GM12865 (cell line): ENCODE data around the gene LOXL1.
A peak's percentile ranks its signal among the peaks of the same experiment; 100 is the strongest.

Experiments
- DNase-seq: peaks from one replicate; pipeline ENCODE4 v3.0.0; 2010; ENCODE audit warnings: low read depth
- H3K4me3 ChIP-seq: 2 replicates; pipeline ENCODE4 v1.5.1; 2011; ENCODE audit warnings: mild to moderate bottlenecking, low read depth, low read length, control low read depth
- TF ChIP-seq, protein P1 (sequence below): IDR thresholded peaks from 2 replicates; pipeline ENCODE4 v1.5.1; 2011; ENCODE audit warnings: low read length, control low read depth, low read depth, inconsistent platforms; ENCODE audit not compliant: insufficient read depth; ENCODE audit errors: missing control alignments

LOXL1 gene

DNA sequence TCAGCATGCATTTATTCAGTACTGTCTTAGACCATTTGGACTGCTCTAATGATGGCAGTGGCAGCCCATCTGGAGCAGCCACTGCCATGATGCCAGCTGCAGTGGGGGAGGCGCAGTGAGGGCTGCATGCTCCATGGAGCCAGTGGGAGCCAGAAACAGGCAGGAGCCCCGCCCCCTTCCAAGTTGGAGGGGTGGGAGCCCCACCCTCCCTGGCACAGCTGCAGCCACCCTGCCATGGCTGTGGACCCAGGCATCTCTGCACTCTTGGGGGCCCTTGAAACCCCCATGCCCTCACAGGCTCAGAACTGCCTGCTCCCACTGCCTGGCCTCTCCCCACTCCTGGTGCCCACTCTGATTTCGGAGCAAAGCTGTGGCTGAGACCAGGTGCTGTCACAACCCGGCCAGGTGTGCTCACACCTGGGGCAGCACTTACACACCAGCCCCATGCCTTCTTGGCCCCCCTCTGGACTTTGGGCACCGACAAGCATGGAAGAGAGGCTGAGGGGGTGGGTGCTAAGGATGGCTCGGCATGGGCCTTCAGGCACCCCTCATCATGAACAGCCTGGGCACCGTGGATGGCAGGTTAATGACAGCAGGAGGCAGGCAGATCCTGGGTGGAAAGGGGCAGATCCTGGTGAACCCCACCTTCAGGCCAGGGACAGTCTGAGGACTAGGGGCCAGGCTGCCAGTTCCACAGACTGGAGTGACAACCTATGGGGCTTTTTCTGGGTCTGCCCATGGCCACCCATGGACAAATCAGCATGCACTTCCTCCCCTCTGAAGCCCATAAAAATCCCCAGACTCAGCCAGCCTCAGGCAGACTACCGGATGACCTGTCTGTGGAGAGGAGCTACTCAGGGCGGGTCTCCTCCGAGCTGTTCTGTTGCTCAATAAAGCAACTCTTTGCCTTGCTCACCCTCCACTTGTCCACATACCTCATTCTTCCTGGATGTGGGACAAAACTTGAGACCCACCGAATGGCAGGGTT, 34.6 kb upstream of the LOXL1 start:
- TF ChIP-seq, protein P1, sequence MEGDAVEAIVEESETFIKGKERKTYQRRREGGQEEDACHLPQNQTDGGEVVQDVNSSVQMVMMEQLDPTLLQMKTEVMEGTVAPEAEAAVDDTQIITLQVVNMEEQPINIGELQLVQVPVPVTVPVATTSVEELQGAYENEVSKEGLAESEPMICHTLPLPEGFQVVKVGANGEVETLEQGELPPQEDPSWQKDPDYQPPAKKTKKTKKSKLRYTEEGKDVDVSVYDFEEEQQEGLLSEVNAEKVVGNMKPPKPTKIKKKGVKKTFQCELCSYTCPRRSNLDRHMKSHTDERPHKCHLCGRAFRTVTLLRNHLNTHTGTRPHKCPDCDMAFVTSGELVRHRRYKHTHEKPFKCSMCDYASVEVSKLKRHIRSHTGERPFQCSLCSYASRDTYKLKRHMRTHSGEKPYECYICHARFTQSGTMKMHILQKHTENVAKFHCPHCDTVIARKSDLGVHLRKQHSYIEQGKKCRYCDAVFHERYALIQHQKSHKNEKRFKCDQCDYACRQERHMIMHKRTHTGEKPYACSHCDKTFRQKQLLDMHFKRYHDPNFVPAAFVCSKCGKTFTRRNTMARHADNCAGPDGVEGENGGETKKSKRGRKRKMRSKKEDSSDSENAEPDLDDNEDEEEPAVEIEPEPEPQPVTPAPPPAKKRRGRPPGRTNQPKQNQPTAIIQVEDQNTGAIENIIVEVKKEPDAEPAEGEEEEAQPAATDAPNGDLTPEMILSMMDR: no peak
- no peak overlapping the region for H3K4me3 ChIP-seq
- DNase-seq: no peak

DNA sequence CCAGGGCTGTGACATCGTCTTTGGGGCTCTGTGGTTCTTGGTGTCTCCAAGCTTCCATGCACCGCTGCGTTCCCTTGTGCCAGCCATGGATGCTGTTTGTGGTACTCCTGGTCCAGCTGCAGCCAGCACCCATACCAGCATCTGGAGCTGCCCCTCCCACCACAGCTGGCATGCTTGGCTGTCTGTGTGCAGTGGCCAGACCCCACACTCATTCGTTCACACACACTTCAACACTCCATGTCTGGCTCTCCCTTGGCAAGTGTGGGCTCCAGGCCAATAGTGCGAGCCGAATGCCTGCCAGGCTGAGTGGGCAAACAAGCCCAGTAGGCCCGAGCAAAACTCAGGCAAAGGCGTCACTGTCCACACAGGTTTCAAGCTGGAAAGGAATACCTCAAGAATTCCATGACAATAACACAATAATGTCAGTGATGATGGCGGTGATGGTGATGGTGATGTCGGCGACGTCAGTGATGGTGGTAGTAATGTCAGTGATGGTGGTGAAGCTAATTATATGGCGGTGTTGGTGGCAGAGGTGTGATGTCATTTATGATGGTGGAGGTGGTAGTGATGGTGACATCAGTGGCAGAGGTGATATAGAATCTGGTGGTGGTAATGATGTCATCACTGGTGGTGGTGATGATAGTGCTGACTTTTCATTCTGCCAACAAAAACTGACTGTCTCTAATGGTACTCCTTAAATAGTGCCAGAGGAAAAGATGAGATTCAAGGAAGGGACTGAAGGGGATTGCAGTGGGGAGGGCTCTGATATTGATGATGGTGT, 33.6 kb upstream of the LOXL1 start:
- no peak for DNase-seq
- TF ChIP-seq, protein P1: no peak

DNA sequence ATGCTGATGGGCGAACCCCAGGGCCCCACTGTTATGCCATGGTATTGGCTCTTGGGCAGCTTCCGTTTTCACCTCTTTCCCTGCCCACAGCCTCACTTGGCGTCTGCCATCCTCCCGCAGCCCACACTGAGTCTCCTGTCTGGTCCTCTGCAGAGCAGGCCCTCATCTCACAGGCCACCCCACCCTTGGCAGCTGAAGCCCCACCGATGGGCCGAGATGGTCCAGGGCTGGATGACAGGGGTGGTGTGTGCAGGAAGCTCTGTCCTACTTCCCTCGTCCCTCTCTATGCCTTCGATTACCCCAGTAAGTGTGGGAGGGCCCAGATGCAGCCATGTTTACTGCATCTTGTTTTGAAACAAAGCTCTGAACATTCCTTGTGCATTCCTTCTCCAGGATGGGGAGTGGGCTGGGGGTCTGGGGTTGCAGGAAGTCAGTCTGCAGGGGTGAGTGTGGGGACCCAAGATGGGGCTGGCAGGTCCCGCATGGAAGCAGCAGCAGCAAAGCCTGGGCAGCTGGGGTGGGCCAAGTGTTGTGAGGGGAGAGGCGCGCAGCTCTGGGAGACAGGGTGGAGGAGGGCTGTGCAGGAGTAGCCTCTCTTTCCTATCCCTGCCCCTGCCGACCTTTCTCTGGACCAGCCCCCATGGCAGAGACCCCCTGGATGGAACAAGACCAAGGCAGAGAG, 32.0 kb upstream of the LOXL1 start:
- TF ChIP-seq, protein P1: no peak
- DNase-seq: no peak

More for the DNA sequence above, 33.6 kb upstream of the LOXL1 start:
- H3K4me3 ChIP-seq: no peak overlapping the region

DNA sequence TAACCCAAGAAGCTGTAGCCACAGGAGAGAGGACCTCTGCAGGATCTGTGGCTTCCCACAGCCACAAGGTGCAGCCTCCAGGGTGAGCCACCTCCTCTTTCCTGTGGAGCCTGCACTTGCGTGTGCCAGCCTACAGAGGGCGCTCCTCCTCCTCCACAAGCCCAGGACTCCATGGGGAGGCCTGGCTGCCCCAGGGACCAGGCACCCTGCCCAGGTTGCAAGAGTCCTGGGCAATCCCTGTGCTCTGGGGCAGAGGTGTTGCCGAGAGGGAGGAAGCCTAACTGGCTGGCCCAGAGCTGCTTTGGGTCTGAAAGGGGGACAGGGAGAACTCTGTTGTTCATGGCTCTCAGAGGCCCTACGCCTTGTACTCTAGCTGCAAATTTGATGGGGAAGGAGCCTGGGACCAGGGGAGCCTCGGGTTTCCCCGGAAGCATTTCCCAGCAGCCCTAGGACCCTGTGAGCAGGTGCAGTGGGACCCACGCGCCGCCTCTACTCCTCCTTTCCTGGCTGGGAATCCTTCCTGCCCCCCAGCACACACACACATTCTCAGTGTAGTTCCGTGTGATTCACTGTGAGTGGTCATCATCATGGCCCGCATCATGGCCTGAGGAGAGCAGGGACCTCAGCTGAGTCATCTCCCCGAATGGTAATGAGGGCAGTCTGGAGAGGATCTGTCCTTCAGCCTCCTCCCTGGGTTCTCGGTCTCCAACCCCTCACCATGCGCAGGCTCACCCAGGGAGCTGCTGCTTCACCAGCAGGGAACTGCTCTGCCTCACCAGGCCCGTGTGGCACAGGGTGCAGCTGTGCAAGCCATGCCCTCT, 28.6 kb upstream of the LOXL1 start:
- DNase-seq: peak; percentile 67
- TF ChIP-seq, protein P1: peak; percentile 86

More for the DNA sequence above, 32.0 kb upstream of the LOXL1 start:
- H3K4me3 ChIP-seq: no peak overlapping the region

DNA sequence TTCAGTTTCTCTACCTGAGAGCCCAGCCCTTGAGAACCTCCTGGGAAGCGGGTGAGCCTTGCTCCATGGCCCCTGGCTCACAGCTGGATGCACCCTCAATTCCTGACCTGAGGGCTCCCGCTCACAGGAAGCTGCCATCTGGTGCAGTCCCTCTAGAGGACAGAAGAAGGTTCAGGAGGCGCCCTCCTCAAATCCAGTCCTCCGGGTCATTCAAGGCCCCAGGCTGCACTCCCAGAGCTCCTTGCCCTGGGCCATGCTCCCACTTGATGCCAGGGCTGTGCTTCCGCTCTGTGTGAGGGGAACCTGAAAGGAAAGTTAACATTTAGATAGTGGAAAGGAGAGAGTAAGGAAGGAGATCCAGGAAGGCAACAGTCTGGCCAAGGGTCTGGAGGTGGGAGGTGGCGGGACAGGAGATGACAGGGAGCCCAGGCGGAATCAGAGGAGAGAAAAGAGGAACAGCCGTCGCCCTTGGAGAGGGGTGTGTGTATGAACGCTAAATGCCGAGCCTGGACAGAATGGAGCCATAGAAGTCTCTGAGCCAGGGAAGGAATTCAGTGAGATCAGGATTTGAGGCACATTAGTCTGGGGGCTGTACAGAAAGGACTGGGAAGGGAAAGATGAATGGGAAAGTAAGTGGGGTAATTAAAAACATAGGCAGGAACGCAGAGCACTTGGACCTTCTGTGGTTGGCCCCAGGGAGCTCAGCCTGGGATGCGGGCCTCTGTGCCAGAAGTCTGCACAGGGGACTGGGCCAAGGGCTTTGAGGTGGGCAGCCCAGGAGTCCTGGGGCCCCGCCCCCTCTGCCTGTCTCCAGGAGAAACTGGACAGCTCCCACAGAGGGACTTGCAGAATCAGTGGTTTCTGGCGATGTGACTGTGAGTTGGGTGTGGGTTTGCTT, 26.8 kb upstream of the LOXL1 start:
- no peak overlapping the region for H3K4me3 ChIP-seq
- TF ChIP-seq, protein P1: no peak
- no peak for DNase-seq

More for the DNA sequence above, 28.6 kb upstream of the LOXL1 start:
- H3K4me3 ChIP-seq: no peak overlapping the region
